ENCODE data around the gene CRB2. TPM values are rescaled to one million over a fixed set of nuclear protein-coding genes. Genes with fewer than 3 reads are reported as not detected.
A peak's percentile ranks its signal among the peaks of the same experiment; 100 is the strongest.

Gene CRB2
- total and polyA plus RNA-seq, 3 experiments from 2014 or later = 0.05 TPM; not detected in 2

DNA sequence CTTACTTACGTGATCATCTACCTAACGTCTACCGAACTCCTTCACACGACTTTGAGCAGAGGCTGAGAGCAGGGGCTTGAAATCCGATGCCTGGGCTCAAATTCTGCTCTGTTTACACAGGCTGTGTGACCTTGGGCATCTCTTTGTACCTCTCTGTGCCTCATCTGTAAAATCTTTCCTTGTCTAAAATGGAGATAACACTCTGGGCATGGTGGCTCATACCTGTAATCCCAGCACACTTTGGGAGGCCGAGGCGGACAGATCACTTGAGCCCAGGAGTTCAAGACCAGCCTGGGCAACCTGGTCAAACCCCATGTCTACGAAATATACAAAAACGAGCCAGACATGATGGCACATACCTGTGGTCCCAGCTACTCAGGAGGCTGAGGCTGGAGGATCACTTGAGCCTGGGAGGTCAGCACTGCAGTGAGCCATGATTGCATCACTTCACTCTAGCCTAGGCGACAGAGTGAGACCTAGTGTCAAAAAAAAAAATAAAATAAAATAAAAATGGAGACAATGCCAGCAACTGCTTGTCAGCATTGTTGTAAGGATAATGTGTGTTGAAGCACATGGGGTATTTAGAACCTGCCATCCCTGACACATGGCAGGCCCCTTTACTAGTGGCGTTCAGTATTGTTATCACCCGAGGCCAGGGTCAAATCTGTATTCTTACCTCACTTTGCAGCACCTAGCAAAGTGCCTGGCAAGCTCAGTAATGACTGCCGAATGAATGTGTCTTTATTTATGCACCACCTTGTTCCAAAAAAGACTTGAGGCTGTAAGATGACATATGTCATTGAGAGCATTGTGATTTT, 32.6 kb upstream of the CRB2 start:
- Mint-ChIP-seq H3K27ac (peak overlapping the region; percentile 38 to 92 (median 82)), H3K36me3 (no peaks in the 10 kb centered on the region), H3K9me3 (no peaks in the 10 kb centered on the region), H3K4me1 (peaks cover 23 to 49% (median 24%) of the 10 kb centered on the region in 3 donors), H3K27me3 (peaks cover 7 to 8% of the 10 kb centered on the region in 2 donors), H3K4me3 (peak overlapping the region; percentile 0 to 79 (median 59))
- ChIA-PET CTCF (interaction anchor here (1.1 to 1.6 kb wide), 4 partner anchors 16 to 26 kb away, joined by 3 to 6 read pairs (median 5); no protein-coding TSS in a partner anchor), POLR2A (interaction anchor here (1.3 to 1.5 kb wide), 2 partner anchors 16 to 54 kb away, joined by 3 to 8 read pairs; no protein-coding TSS in a partner anchor)
- no peaks in the 10 kb centered on the region for H3K27me3 ChIP-seq (ENCODE audit: insufficient read depth, low read length, poor library complexity, severe bottlenecking)
- peaks cover 32% of the 10 kb centered on the region for H3K4me1 ChIP-seq (ENCODE audit: insufficient read depth, low read length)
- H3K9me3 ChIP-seq (ENCODE audit: low read length) = no peaks in the 10 kb centered on the region
- no peak for DNase-seq
- no peak overlapping the region for H3K27ac ChIP-seq (ENCODE audit: low read depth, low read length)
- no peaks in the 10 kb centered on the region for H3K36me3 ChIP-seq (ENCODE audit: insufficient read depth, low read length)
- peak overlapping the region; percentile 25 for H3K4me3 ChIP-seq (ENCODE audit: low read length)

DNA sequence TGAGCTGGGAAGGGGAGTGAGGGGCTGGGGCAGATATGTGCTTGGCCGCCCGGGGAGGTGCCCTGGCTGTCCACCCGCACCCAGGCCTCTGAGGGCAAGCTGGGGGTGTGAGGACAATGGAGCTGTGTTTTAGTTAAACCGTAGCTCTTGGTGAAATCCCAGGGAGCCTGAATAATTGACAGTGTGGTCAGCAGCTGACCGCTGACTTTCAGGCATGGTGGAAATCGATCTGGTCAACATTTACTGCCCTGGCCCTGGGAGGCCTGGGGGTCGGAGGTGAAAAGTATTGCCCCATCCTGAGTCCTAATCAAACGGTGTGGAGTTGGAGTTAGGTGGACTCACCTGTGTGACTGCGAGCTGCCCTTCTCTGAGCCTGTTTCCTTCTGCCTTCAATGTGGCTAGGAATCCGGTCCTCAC, 31.2 kb upstream of the CRB2 start:
- no peaks in the 10 kb centered on the region for H3K36me3 ChIP-seq (ENCODE audit: insufficient read depth, low read length)
- H3K4me3 Mint-ChIP-seq = no peak overlapping the region
- H3K36me3 Mint-ChIP-seq = no peaks in the 10 kb centered on the region
- H3K9me3 Mint-ChIP-seq = no peaks in the 10 kb centered on the region
- ChIA-PET CTCF (no interaction called here), POLR2A (no interaction called here)
- peaks cover 7 to 10% of the 10 kb centered on the region in 2 donors for H3K27me3 Mint-ChIP-seq
- H3K4me1 ChIP-seq (ENCODE audit: insufficient read depth, low read length) = peaks cover 32% of the 10 kb centered on the region
- peak overlapping the region in 2 of 8 donors; percentile 29 to 39 for H3K27ac Mint-ChIP-seq
- no peak overlapping the region for H3K4me3 ChIP-seq (ENCODE audit: low read length)
- peaks cover 24 to 54% (median 27%) of the 10 kb centered on the region in 3 donors for H3K4me1 Mint-ChIP-seq
- no peak for DNase-seq
- no peaks in the 10 kb centered on the region for H3K27me3 ChIP-seq (ENCODE audit: insufficient read depth, low read length, poor library complexity, severe bottlenecking)
- H3K27ac ChIP-seq (ENCODE audit: low read depth, low read length) = no peak overlapping the region
- no peaks in the 10 kb centered on the region for H3K9me3 ChIP-seq (ENCODE audit: low read length)

DNA sequence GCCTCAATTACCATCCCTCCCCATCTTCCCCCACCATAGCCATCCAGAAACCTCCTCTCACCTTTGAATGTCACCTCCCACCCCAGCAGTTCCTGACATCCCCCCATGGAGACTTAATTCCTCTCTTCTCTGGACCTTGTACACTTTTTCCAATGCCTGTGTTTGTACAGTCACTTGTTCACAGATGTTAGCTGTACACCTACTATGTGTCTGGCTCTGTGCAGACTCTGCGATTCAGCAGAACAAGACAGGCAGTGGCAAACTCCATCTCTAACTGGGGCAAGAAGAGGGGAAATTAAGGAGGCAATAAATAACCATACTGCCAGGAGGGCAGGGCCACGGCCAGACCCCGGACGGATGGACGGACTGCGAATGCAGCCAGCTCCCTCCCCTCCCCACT, 29.8 kb upstream of the CRB2 start:
- no peaks in the 10 kb centered on the region for H3K9me3 Mint-ChIP-seq
- DNase-seq = no peak

DNA sequence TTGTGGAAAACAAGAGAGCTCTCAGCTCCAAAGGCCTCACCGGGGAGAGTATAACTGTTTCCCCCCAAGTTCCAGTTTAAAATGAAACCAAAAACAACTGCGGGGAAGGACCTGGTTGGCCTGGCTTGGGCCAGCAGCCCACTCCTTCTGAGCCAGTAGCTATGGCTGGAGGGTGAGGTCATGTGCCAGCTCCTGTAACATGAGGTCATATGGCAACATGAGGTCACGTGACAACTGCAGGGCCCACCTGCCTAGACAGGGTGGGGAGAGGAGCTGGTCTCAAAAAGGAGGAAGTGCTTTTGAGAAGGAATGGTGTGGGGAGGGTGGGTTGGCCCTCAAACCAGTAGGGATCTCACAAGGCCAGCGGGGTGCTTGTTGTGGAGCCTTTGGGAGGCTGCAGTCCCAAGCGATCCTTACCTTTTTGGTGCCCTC, 29.3 kb upstream of the CRB2 start:
- H3K27ac Mint-ChIP-seq = no peak overlapping the region
- Histone ChIP-seq H3K4me1 (ENCODE audit: insufficient read depth, low read length) (peaks cover 26% of the 10 kb centered on the region), H3K27ac (ENCODE audit: low read depth, low read length) (peak overlapping the region; percentile 17), H3K27me3 (ENCODE audit: insufficient read depth, low read length, poor library complexity, severe bottlenecking) (no peaks in the 10 kb centered on the region), H3K36me3 (ENCODE audit: insufficient read depth, low read length) (no peaks in the 10 kb centered on the region), H3K9me3 (ENCODE audit: low read length) (no peaks in the 10 kb centered on the region), H3K4me3 (ENCODE audit: low read length) (no peak overlapping the region)
- no peak overlapping the region for H3K4me3 Mint-ChIP-seq
- no peaks in the 10 kb centered on the region for H3K36me3 Mint-ChIP-seq
- peaks cover 7 to 8% of the 10 kb centered on the region in 2 donors for H3K27me3 Mint-ChIP-seq
- ChIA-PET CTCF (interaction anchor here (0.6 to 1.9 kb wide), 2 partner anchors 10 to 23 kb away, joined by 3 to 6 read pairs; no protein-coding TSS in a partner anchor), POLR2A (no interaction called here)
- peaks cover 18 to 46% (median 21%) of the 10 kb centered on the region in 3 donors for H3K4me1 Mint-ChIP-seq
- DNase-seq = no peak
- no peaks in the 10 kb centered on the region for H3K9me3 Mint-ChIP-seq

More for the DNA sequence above, 29.8 kb upstream of the CRB2 start:
- Histone ChIP-seq H3K4me1 (ENCODE audit: insufficient read depth, low read length) (peaks cover 31% of the 10 kb centered on the region), H3K4me3 (ENCODE audit: low read length) (no peak overlapping the region), H3K36me3 (ENCODE audit: insufficient read depth, low read length) (no peaks in the 10 kb centered on the region), H3K27me3 (ENCODE audit: insufficient read depth, low read length, poor library complexity, severe bottlenecking) (no peaks in the 10 kb centered on the region), H3K9me3 (ENCODE audit: low read length) (no peaks in the 10 kb centered on the region), H3K27ac (ENCODE audit: low read depth, low read length) (peak overlapping the region; percentile 17)
- no peak overlapping the region for H3K4me3 Mint-ChIP-seq
- peaks cover 7 to 8% of the 10 kb centered on the region in 2 donors for H3K27me3 Mint-ChIP-seq
- peaks cover 22 to 51% (median 26%) of the 10 kb centered on the region in 3 donors for H3K4me1 Mint-ChIP-seq
- no peak overlapping the region for H3K27ac Mint-ChIP-seq
- POLR2A ChIA-PET = no interaction called here
- CTCF ChIA-PET = interaction anchor here (0.6 to 1.9 kb wide), 2 partner anchors 11 to 23 kb away, joined by 3 to 6 read pairs; no protein-coding TSS in a partner anchor
- no peaks in the 10 kb centered on the region for H3K36me3 Mint-ChIP-seq

DNA sequence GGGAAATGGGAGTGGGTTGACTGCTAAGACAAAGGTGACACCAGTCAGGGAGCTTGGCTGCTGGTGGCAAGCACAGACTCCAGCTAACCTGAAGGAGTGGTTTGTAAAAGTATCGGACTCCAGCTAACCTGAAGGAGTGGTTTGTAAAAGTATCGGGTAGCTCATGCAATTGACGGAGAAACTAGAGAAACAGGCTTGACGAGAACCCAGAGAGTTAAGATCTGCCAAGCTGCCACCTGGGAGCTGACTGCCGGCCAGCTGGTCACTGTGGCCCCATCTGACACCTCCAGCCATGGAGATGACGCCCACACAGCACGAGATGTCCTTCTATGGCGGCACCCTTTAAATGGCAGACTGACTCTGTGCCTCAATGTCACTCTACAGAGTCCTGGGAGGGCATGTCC, 28.3 kb upstream of the CRB2 start:
- Histone ChIP-seq H3K27me3 (ENCODE audit: insufficient read depth, low read length, poor library complexity, severe bottlenecking) (no peaks in the 10 kb centered on the region), H3K36me3 (ENCODE audit: insufficient read depth, low read length) (no peaks in the 10 kb centered on the region), H3K4me1 (ENCODE audit: insufficient read depth, low read length) (peaks cover 16% of the 10 kb centered on the region), H3K27ac (ENCODE audit: low read depth, low read length) (no peak overlapping the region), H3K9me3 (ENCODE audit: low read length) (no peaks in the 10 kb centered on the region), H3K4me3 (ENCODE audit: low read length) (no peak overlapping the region)
- peaks cover 7% of the 10 kb centered on the region in 2 donors for H3K27me3 Mint-ChIP-seq
- no peak for DNase-seq
- peak overlapping the region in 1 of 8 donors; percentile 63 for H3K27ac Mint-ChIP-seq
- ChIA-PET CTCF (no interaction called here), POLR2A (no interaction called here)
- H3K36me3 Mint-ChIP-seq = no peaks in the 10 kb centered on the region
- H3K4me1 Mint-ChIP-seq = peaks cover 9 to 36% (median 11%) of the 10 kb centered on the region in 3 donors
- H3K9me3 Mint-ChIP-seq = no peaks in the 10 kb centered on the region
- no peak overlapping the region for H3K4me3 Mint-ChIP-seq

DNA sequence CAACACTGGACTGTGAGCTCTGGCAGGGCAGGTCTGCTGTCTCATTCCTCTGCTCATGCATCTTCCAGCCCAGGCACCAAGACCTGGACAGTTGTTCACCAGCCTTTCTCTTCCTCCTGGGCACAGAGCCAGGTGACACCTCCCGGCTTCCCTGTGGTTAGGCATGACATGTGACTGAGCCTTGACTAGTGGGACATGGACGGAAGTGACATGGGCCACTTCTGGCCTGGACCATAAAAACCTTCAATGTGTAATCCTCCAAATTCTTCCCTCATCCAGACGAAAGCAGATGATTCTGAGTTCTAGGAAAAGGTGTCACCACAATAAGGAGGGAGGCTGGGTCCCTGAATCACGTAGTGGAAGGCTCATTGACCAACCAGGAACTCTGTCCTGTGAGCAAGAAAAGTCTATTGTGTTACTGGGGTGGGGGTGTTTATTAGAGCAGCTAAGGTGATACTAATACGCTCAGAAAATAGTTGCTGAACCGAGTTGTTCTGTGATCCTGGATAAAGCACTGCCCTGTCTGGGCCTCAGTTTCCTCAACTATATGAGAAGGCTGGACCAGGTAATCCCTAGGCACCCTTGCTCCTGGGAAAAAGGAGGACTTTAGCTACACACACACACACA, 26.6 kb upstream of the CRB2 start:
- Mint-ChIP-seq H3K27me3 (peaks cover 4% of the 10 kb centered on the region in 2 donors), H3K4me3 (no peak overlapping the region), H3K36me3 (no peaks in the 10 kb centered on the region), H3K27ac (no peak overlapping the region), H3K4me1 (peaks cover 0 to 21% (median 4%) of the 10 kb centered on the region in 3 donors), H3K9me3 (no peaks in the 10 kb centered on the region)
- POLR2A ChIA-PET = no interaction called here
- Histone ChIP-seq H3K36me3 (ENCODE audit: insufficient read depth, low read length) (no peaks in the 10 kb centered on the region), H3K9me3 (ENCODE audit: low read length) (no peaks in the 10 kb centered on the region), H3K4me1 (ENCODE audit: insufficient read depth, low read length) (no peaks in the 10 kb centered on the region), H3K4me3 (ENCODE audit: low read length) (no peak overlapping the region), H3K27ac (ENCODE audit: low read depth, low read length) (no peak overlapping the region), H3K27me3 (ENCODE audit: insufficient read depth, low read length, poor library complexity, severe bottlenecking) (no peaks in the 10 kb centered on the region)
- DNase-seq = no peak
- CTCF ChIA-PET = no interaction called here

DNA sequence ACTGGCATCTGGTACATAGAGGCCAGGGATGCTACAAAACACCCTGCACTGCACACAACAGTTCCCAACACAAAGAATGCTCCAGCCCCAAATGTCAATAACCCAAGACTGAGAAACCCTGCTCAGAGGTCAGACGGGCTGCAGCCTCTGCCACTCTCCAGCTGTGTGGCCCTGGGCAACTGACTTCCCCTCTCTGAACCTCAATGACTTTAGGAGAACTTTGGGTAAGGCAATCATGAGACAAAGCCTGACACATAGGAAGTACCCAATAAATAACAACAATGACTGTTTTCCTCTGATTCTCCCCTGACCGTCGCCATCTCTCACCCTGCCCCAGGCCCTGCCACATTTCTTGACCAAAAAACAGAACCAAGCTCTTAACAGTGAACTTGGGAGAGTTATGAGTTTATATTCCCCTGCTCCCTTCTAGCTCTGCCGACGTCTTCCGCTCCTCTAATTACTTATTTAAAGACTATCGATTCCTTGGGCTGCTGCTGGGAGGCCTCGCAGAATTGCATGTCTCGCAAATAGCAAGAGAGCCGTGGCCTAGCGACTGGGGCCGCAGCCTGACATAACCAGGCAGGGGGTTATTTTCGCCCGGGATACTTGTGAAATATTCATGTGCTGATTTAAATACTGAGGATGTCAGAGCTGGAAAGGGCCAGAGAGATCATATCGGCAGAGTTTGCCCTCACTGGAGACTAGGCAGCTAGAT, 24.5 kb upstream of the CRB2 start:
- H3K27ac Mint-ChIP-seq = no peak overlapping the region
- peaks cover 0 to 5% (median 4%) of the 10 kb centered on the region in 3 donors for H3K4me1 Mint-ChIP-seq
- no peaks in the 10 kb centered on the region for H3K36me3 ChIP-seq (ENCODE audit: insufficient read depth, low read length)
- H3K27me3 Mint-ChIP-seq = peaks cover 0 to 4% of the 10 kb centered on the region in 2 donors
- H3K27ac ChIP-seq (ENCODE audit: low read depth, low read length) = no peak overlapping the region
- H3K9me3 ChIP-seq (ENCODE audit: low read length) = no peaks in the 10 kb centered on the region
- H3K4me3 ChIP-seq (ENCODE audit: low read length) = no peak overlapping the region
- POLR2A ChIA-PET = no interaction called here
- no peak for DNase-seq
- CTCF ChIA-PET = no interaction called here
- H3K27me3 ChIP-seq (ENCODE audit: insufficient read depth, low read length, poor library complexity, severe bottlenecking) = no peaks in the 10 kb centered on the region
- H3K4me1 ChIP-seq (ENCODE audit: insufficient read depth, low read length) = no peaks in the 10 kb centered on the region
- no peak overlapping the region for H3K4me3 Mint-ChIP-seq
- H3K9me3 Mint-ChIP-seq = no peaks in the 10 kb centered on the region
- H3K36me3 Mint-ChIP-seq = no peaks in the 10 kb centered on the region
